Thyroid gland (tissue), 4 donors: ENCODE results near the gene SEL1L2.

Experiments used
- POLR2A ChIP-seq, 2 donors: fragments of 450-650 bp; IDR thresholded peaks; one replicate each; pipeline ENCODE4 v1.6.1; 2017; ENCODE audit warnings: antibody characterized with exemption in 2 of 2, mild to moderate bottlenecking in 2 of 2, moderate library complexity in 1 of 2
- TF ChIP-seq, protein P1 (sequence below), 6 experiments: fragments of 200-600 bp in 3 of 6; fragments of 450-650 bp in 3 of 6; sonication (generic) in 3 of 6; IDR thresholded peaks; one replicate each; pipeline ENCODE4 v1.5.1; 2016 to 2019; ENCODE audit warnings: antibody characterized with exemption in 6 of 6, mild to moderate bottlenecking in 2 of 6, inconsistent platforms in 1 of 6, moderate library complexity in 1 of 6

DNA sequence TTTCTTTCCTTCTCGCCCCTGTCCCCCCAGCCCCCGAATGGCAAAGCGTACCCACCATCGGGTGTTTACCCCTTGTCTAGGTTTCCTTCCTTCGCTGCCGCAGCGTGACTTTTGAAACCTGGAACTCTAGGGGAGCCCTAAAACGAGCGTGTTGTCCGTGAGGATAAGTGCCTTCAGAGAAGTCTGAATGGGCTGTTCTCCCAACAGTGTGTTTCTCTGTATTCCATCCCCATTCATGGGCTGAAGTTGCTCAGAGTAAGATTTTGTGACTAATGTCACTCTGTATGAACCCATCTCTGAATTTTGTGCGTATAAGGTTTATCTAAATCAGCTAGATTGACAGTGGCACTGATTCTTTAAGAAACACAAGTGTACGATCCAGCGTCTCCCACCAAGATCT lies 5.9 kb upstream of the SEL1L2 start:
- no peak for TF ChIP-seq POLR2A (IDR thresholded peaks at IDR 0.05)
- TF ChIP-seq, protein P1, sequence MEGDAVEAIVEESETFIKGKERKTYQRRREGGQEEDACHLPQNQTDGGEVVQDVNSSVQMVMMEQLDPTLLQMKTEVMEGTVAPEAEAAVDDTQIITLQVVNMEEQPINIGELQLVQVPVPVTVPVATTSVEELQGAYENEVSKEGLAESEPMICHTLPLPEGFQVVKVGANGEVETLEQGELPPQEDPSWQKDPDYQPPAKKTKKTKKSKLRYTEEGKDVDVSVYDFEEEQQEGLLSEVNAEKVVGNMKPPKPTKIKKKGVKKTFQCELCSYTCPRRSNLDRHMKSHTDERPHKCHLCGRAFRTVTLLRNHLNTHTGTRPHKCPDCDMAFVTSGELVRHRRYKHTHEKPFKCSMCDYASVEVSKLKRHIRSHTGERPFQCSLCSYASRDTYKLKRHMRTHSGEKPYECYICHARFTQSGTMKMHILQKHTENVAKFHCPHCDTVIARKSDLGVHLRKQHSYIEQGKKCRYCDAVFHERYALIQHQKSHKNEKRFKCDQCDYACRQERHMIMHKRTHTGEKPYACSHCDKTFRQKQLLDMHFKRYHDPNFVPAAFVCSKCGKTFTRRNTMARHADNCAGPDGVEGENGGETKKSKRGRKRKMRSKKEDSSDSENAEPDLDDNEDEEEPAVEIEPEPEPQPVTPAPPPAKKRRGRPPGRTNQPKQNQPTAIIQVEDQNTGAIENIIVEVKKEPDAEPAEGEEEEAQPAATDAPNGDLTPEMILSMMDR (IDR thresholded peaks at IDR 0.05), result no peak
